ENCODE data around the gene AGBL5. TPM values are rescaled to one million over a fixed set of nuclear protein-coding genes. Genes with fewer than 3 reads are reported as not detected.

AGBL5 gene
- total and polyA plus RNA-seq, 2 donors (not counting 1 experiment from before 2014, with no cell fraction given): 10.0 to 17.5 TPM

- no peak overlapping the region for H3K4me2 ChIP-seq (replicated peaks; ENCODE audit: low read depth, low read length, poor library complexity, severe bottlenecking)
- H3K9ac ChIP-seq (ENCODE audit: low read length): no peak overlapping the region
- WGBS (ENCODE audit: insufficient coverage): 92% methylated on average over 3 of the region's 3 CpGs
- Mint-ChIP-seq H3K27ac (no peak overlapping the region), H3K9me3 (ENCODE audit: insufficient read depth) (no peaks in the 10 kb centered on the region), H3K4me3 (no peak overlapping the region), H3K27me3 (no peaks in the 10 kb centered on the region), H3K4me1 (peaks cover 11% of the 10 kb centered on the region)
- no peaks in the 10 kb centered on the region for H3K9me3 ChIP-seq (ENCODE audit: control extremely low read depth in 1 of 3, control insufficient read depth in 2 of 3, insufficient read depth in 1 of 3, low read length in 2 of 3)
- H4K20me1 ChIP-seq (ENCODE audit: control insufficient read depth, insufficient read depth, low read length, poor library complexity, severe bottlenecking): no peaks in the 10 kb centered on the region
- no peak overlapping the region for H2AFZ ChIP-seq (ENCODE audit: insufficient read depth, low read depth, low read length, poor library complexity, severe bottlenecking)
- H3K36me3 ChIP-seq (replicated peaks in 1 of 2; ENCODE audit: control extremely low read depth in 1 of 2, control insufficient read depth in 1 of 2, extremely low read depth in 1 of 2, insufficient read depth in 2 of 2, low read length in 1 of 2): no peaks in the 10 kb centered on the region
- intact Hi-C loops (cut with micrococcal nuclease): loop anchor here (1.0 to 5.0 kb wide), 4 partner anchors 11 to 585 kb away; partner anchors contain the start of genes KHK and PREB
- H3K27me3 ChIP-seq (replicated peaks in 1 of 4; ENCODE audit: control extremely low read depth in 1 of 4, control insufficient read depth in 3 of 4, insufficient read depth in 4 of 4, low read length in 3 of 4): no peaks in the 10 kb centered on the region
- POLR2A ChIA-PET: interaction anchor here (0.6 kb wide), 1 partner anchor 38 kb away, joined by 3 read pairs; the partner anchor contains the start of gene PREB
- no peak for ATAC-seq (ENCODE audit: low read depth)
- CTCF ChIA-PET: interaction anchor here (0.8 to 8.8 kb wide), 10 partner anchors 9 to 207 kb away, joined by 3 to 143 read pairs (median 6); partner anchors contain the start of genes AGBL5 and TRIM54
- peaks cover 6 to 9% of the 10 kb centered on the region in 2 donors for H3K4me1 ChIP-seq (ENCODE audit: control insufficient read depth in 2 of 2, insufficient read depth in 2 of 2, low read length in 2 of 2)
- no peak for DNase-seq
- H3K79me2 ChIP-seq (ENCODE audit: control insufficient read depth, insufficient read depth, low read length): no peaks in the 10 kb centered on the region
- TF ChIP-seq CTCF (IDR thresholded peaks at IDR 0.05): no peak
- no peak for TF ChIP-seq EZH2 (IDR thresholded peaks at IDR 0.05; ENCODE audit: borderline replicate concordance, insufficient read depth, low read depth, low read length, poor library complexity, severe bottlenecking)
- no peak overlapping the region for H3K4me3 ChIP-seq (ENCODE audit: control extremely low read depth in 1 of 5, extremely low read depth in 1 of 5, insufficient read depth in 1 of 5, low read depth in 2 of 5, low read length in 4 of 5)
- H3K27ac ChIP-seq (ENCODE audit: low read length in 2 of 2): no peak overlapping the region
Observed at GRCh38 chr2:27096748-27097297, 45.4 kb downstream of the AGBL5 start.

GRCh38 chr2:27097341-27097740 is 45.9 kb downstream of the AGBL5 start:
- CTCF ChIA-PET: interaction anchor here (0.8 to 8.8 kb wide), 10 partner anchors 10 to 207 kb away, joined by 3 to 143 read pairs (median 10); partner anchors contain the start of genes AGBL5 and TRIM54
- H3K79me2 ChIP-seq (ENCODE audit: control insufficient read depth, insufficient read depth, low read length): no peaks in the 10 kb centered on the region
- H3K27me3 ChIP-seq (replicated peaks in 1 of 4; ENCODE audit: control extremely low read depth in 1 of 4, control insufficient read depth in 3 of 4, insufficient read depth in 4 of 4, low read length in 3 of 4): no peaks in the 10 kb centered on the region
- ATAC-seq (ENCODE audit: low read depth) (no peak), DNase-seq (no peak)
- no peak overlapping the region for H2AFZ ChIP-seq (ENCODE audit: insufficient read depth, low read depth, low read length, poor library complexity, severe bottlenecking)
- Mint-ChIP-seq H3K27ac (no peak overlapping the region), H3K9me3 (ENCODE audit: insufficient read depth) (no peaks in the 10 kb centered on the region), H3K4me3 (no peak overlapping the region), H3K4me1 (peaks cover 11% of the 10 kb centered on the region), H3K27me3 (no peaks in the 10 kb centered on the region)
- WGBS (ENCODE audit: insufficient coverage): 98% methylated on average over 12 of the region's 14 CpGs
- peaks cover 6 to 9% of the 10 kb centered on the region in 2 donors for H3K4me1 ChIP-seq (ENCODE audit: control insufficient read depth in 2 of 2, insufficient read depth in 2 of 2, low read length in 2 of 2)
- intact Hi-C loops (cut with micrococcal nuclease): loop anchor here (5.0 kb wide), 1 partner anchor 585 kb away; no protein-coding TSS in a partner anchor
- no peak overlapping the region for H3K4me2 ChIP-seq (replicated peaks; ENCODE audit: low read depth, low read length, poor library complexity, severe bottlenecking)
- H3K36me3 ChIP-seq (replicated peaks in 1 of 2; ENCODE audit: control extremely low read depth in 1 of 2, control insufficient read depth in 1 of 2, extremely low read depth in 1 of 2, insufficient read depth in 2 of 2, low read length in 1 of 2): no peaks in the 10 kb centered on the region
- TF ChIP-seq EZH2 (IDR thresholded peaks at IDR 0.05; ENCODE audit: borderline replicate concordance, insufficient read depth, low read depth, low read length, poor library complexity, severe bottlenecking): no peak
- no peak for TF ChIP-seq CTCF (IDR thresholded peaks at IDR 0.05)
- no peaks in the 10 kb centered on the region for H3K9me3 ChIP-seq (ENCODE audit: control extremely low read depth in 1 of 3, control insufficient read depth in 2 of 3, insufficient read depth in 1 of 3, low read length in 2 of 3)
- POLR2A ChIA-PET: no interaction called here
- no peak overlapping the region for H3K4me3 ChIP-seq (ENCODE audit: control extremely low read depth in 1 of 5, extremely low read depth in 1 of 5, insufficient read depth in 1 of 5, low read depth in 2 of 5, low read length in 4 of 5)
- no peak overlapping the region for H3K27ac ChIP-seq (ENCODE audit: low read length in 2 of 2)
- no peak overlapping the region for H3K9ac ChIP-seq (ENCODE audit: low read length)
- no peaks in the 10 kb centered on the region for H4K20me1 ChIP-seq (ENCODE audit: control insufficient read depth, insufficient read depth, low read length, poor library complexity, severe bottlenecking)
